SK-MEL-5 (cell line): ENCODE measurements around the gene AFAP1. TPM values are rescaled to one million over a fixed set of nuclear protein-coding genes. Genes with fewer than 3 reads are reported as not detected.

ENCODE experiments used
- DNase-seq: peaks from one replicate; pipeline ENCODE4 v3.0.0-alpha.2; 2016; ENCODE audit warnings: low read depth, low spot score
- in situ Hi-C: cut with HindIII; loops from 2 replicates; pipeline ENCODE4 v1.10.0; 2016; ENCODE audit warnings: low sequenced_read_pairs, high pct_unique_total_duplicates, low pct_unique_long_range_greater_than_20kb
- total RNA-seq: library from RNA; depleted of rRNA; stranded (reverse); fragments of >200 nt; shearing (Covaris generic); gene quantifications from 2 replicates; pipeline ENCODE4 v1.2.3, GENCODE V29; 2014

Gene AFAP1
- total RNA-seq, 1 experiment from 2014 or later = 10.3 TPM

DNA sequence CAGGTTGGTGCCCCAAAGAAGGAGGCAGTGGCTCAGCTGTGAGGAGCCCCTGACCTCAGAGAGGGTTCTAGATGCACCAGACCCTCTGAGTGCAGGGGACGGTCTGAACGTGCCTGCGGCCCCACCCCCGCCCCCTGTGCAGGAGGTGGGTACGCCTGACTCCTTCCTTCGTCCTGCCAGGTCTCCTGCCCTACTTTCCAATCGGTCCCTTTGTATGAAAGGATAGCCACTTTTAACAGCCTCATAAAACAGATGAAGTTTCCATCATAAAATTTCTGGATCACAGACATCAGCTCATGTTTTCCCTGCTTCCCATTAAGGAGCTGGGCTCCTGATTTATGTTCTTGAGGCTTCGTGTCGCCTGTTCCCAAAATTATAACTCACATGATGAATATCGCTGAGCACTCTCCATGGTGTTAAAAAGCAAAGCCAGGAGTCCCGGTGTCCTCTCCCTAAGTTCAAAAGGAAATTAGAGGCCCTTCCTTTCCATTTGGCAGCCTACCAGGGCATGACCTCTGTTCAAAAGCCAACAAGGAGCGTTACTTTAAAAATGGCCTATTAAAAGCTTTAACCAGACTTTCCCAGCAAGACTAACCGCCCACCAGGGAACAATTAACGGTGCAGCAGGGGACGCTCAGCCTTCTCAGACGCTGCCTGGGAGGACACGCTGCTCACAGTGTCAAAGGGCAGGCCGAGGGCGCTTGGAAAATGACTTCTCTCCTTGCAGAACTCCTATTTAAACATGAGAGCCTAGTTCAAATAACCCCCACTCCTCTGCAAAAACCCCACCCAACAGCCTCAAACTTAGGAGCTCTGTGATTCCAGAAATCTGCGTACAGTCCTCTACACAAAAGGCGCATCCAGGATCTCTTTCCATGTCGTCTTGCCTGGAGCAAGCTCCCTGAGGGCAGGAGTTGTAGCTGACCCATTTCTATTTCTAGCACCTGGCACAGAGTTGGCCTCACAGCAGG is 181.9 kb downstream of the AFAP1 start:
- no peak for DNase-seq
- in situ Hi-C loops = no loop called here

DNA sequence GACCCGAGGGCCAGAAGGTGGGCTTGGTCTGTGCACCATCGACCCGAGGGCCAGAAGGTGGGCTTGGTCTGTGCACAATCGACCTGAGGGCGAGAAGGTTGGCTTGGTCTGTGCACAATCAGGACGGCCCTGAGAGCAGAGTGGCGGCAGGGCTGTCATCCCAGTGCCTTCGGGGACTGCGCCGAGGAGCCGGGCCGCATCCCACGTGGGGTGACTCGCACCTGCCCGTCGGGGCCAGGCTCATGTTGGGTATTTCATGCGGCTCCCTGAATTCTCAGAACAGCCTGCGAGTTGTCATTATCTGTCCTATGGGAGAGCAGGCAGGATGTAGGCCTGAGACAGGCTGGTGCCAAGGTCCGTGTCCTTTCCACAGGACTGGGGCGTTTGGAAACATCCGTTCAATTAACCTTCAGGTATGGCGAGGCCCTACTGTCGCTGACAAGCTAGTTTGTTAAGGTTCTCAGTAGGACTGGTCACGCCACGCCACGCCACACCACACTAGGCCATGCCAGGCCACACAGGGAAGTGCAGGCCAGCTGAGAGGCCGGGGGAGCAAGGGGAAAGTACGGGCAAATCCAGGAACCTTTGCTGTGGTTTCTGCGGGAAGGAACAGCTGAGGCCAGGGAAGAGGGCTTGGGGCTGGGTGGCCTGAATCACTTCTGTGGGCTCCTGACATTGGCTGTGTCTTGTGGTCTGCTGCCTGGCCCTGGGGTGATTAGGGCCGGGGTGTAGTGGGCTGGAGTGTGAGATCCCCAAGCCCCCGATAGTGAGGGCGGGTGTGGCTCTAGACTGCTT is 182.9 kb downstream of the AFAP1 start:
- in situ Hi-C loops = no loop called here

DNA sequence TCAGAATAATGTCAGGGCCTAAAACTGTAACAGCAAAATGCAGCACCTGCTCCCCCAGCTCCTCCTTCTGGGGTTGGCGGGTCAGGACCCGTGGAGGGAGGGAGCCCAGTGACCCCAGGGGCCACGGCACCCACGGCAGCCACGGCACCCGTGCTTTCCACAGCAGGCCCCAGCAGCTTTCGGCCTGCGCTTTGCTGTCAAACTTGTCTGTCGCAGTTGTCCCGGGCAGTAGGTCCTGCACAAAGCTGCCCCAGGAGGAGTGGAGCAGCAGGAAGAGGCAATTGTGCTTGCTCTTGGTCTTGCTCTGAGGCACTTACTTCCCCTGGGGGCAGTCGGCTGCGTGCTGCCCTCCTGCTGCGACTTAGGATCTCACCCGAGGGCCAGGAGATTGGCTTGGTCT is 183.6 kb downstream of the AFAP1 start:
- in situ Hi-C loops = no loop called here
- no peak for DNase-seq

More for the DNA sequence above, 182.9 kb downstream of the AFAP1 start:
- DNase-seq = no peak

GRCh38 chr4:7755561-7755960 is 184.1 kb downstream of the AFAP1 start:
- in situ Hi-C loops = no loop called here

DNA sequence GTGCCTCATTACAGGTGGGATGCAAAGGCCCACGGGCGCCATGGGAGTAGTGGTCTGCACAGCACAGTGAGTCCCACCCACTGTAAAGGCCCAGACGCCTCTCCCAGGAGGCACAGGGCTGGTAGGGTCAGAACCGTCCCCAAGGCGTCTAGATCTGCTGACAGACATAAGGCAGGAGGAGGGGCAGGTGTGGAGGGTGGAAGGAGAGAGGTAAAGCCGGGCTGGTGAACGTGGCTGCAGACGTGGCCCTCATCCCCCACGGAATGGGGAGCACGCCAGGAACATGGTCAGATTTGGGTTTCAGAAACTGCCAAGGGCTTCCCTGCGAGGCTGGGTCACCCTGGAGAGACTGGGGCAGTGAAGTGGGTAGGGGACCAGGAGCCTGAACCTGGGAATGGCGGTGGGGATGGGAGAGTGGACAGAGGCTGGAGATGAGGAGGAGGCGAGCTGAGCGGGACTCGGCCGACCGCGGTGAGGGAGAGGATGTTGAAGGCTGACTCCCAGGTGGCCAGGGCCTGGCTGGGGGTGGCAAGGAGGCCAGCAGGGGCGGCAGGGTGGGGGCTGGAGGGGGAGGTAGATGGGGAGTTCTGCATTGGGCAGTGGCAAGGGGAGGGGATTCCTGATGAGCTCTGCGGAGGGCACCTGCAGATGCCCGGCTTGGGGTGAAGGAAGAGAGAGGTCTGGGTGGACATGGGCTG is 184.9 kb downstream of the AFAP1 start:
- DNase-seq = no peak
- in situ Hi-C loops = no loop called here

More at GRCh38 chr4:7755561-7755960, 184.1 kb downstream of the AFAP1 start:
- no peak for DNase-seq

DNA sequence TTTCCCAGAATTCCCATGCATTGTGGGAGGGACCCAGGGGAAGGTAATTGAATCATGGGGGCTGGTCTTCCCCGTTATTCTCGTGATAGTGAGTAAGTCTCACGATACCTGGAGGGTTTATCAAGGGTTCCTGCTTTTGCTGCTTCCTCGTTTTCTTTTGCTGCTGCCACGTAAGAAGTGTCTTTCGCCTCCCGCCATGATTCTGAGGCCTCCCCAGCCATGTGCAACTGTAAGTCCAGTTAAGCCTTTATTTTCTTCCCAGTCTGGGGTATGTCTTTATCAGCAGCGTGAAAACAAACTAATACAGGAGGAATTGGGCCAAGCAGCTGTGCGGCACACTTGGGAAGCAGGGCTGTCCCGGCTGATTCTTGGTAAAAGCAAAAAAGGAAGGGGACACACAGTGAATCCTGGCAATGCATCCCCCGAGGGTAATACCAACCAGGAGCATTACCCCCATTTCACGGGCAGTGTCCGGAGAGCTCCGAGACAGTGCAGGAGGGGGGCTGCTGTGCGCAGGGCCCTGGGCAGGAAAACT is 185.7 kb downstream of the AFAP1 start:
- no peak for DNase-seq
- in situ Hi-C loops = no loop called here

- no peak for DNase-seq
- in situ Hi-C loops = no loop called here
Observed at GRCh38 chr4:7753271-7753670, 186.4 kb downstream of the AFAP1 start.

GRCh38 chr4:7752649-7753048 is 187.0 kb downstream of the AFAP1 start:
- in situ Hi-C loops = no loop called here

GRCh38 chr4:7750972-7751371 is 188.7 kb downstream of the AFAP1 start:
- no peak for DNase-seq
- in situ Hi-C loops = no loop called here

More at GRCh38 chr4:7752649-7753048, 187.0 kb downstream of the AFAP1 start:
- DNase-seq = no peak

- in situ Hi-C loops = no loop called here
- DNase-seq = no peak
Observed at GRCh38 chr4:7750523-7750922, 189.1 kb downstream of the AFAP1 start.

DNA sequence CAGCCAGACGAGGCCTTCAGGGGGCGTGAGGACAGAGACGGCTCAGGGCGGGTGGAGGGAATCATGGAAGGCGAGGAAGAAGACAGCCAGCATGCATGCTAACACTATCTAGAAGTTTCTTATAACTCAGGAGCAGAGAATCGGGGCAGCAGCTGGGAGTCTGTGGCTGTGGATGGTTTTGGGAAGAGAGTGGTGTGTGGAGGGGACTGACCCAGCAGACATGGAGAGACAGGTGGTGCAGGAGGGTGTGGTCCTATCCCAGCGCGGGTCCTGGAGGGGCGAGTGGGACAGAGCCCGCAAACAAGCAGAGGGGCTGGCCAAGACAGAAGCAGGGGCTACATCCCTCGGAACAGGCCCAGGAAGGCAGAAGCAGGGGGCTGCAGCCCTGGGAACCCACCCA is 192.1 kb downstream of the AFAP1 start:
- DNase-seq = no peak
- in situ Hi-C loops = no loop called here

DNA sequence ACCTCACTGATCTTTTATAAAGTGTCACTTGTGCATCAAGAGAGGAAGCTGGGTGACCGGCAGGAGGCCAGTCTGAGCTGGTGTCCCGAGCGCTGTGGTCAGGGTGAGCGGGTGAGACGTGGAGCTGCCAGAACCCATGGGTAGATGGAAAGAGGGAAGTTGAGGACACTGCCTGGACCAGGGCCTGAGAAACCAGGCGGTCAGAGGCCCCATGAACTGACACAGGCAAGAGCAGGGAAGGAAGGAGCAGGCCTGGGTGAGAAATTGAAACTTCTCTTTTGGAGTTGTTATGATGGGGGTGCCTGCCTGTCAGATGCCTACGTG is 192.6 kb downstream of the AFAP1 start:
- in situ Hi-C loops = no loop called here
- no peak for DNase-seq

DNA sequence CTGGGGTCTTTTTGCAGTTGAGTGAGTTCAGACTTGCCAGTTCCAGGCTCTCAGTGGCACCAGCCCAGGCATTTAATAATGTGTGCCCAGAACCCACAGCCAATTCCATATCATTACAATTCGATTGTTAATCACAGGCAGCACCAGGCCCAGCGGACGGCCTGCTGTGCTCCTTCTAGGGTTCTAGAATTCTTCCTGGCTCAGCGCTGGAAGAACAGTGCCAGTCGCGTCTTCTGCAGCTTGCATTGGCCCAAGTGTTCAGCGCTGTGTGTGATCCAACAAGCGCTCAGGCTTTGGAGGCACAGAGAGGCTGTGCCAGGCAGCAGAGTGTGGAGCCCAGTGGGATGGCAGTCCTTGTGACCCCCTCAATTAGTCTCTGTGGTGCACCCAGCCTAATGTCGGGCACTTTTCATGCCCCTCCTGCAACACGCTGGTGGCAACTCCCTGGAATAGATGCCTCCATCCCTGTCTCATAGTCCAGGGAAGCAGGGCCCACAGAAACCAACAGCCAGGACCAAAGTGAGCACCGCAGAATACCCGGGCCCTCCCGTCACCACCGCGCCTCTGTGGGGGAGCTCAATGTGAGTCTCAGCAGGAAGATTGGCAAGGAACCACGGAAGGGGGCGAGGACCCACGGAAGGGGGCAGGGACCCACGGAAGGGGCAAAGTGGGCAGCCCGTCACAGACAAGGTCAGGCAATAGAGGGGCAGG is 193.2 kb downstream of the AFAP1 start:
- DNase-seq = no peak
- in situ Hi-C loops = no loop called here

- in situ Hi-C loops = no loop called here
- no peak for DNase-seq
Observed at GRCh38 chr4:7745301-7745885, 194.3 kb downstream of the AFAP1 start.

DNA sequence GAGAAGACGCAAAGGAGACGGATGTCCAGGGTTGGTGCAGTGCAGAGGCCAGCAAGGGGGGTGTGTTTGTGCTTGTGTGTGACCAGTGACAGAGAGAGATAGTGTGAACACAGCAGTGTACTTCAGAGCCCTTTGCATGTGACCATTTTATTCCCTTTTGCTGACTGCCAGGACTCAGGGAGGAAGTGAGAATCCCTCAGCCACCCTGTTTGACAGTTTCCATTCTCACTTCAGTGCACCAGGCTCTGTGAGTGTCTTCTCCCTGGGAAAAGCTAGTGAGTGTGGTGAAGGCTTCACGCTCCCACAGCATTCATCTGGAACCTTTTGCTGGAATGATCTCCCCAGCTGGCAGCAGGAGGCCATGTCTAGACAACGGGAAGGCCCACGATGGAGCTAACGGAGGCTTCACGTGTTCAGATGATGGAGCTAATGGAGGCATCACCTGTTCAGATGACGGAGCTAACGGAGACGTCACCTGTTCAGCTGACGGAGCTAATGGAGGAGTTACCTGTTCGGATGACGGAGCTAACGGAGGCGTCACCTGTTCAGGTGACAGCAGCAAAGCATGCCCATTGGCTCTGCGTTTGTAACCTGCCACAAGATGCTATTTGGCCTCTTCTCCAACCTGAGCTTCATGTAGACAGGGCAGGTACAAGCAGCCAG is 195.4 kb downstream of the AFAP1 start:
- in situ Hi-C loops = no loop called here
- DNase-seq = no peak

DNA sequence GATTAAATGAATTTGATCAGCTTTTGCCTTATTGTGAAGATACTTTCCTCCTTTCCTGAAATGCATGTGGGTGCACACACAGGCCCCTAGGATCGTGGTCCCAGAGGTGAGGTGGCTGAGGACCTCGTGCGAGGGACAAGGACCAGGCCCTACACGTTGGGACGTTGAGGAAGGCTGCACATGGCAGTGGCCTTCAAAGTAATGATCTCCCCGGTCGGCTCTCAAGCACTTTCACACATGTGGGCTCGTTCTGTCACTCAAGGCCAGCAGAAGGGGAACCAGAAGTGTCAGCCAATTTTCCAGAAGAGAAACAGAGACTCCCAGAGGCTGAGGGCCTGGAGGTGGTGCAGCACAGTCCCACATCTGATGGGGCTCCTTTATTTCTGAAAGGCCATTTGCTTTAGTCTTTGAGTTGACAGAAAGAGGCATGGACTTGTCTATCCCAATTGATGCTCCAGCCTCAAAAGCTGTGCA is 196.8 kb downstream of the AFAP1 start:
- in situ Hi-C loops = no loop called here
- DNase-seq = no peak
